Inflammatory macrophage (primary cell): Measurements from ENCODE around the gene GSPT1.
A peak's percentile ranks its signal among the peaks of the same experiment; 100 is the strongest.
"Not testable (repeated sequence)": the region's sequence is repeated elsewhere in the genome, so short reads cannot be mapped to it uniquely, and the experiment has no call there.

Experiments used
- DNase-seq, 2 donors: peaks; one replicate each; pipeline ENCODE4 v3.0.0-alpha.2; 2020 to 2022
- total RNA-seq, 18 experiments: gene quantifications; one replicate each; lab custom pipeline; 2026; ENCODE audit warnings: mixed read lengths in 6 of 18, inconsistent platforms in 2 of 18; lab: John Stamatoyannopoulos, UW

The GSPT1 gene
- total RNA-seq, result 97.2 to 186 (median 153) reads per million in 18 experiments

- peak; percentile 99 for DNase-seq
Observed at GRCh38 chr16:11915644-11916523, at the start of gene GSPT1. Gene GSPT1, minus strand, starts transcription at chr16:11915956. Its CDS starts 236 bp downstream, at chr16:11915720.

- no peak for DNase-seq
Observed at GRCh38 chr16:11964761-11965551, 49.2 kb upstream of the GSPT1 start, which contains the start of gene TNFRSF17. Gene TNFRSF17, plus strand, starts transcription at chr16:11965210. Its CDS starts 115 bp downstream, at chr16:11965325.

GRCh38 chr16:11963706-11964105 lies 48.0 kb upstream of the GSPT1 start:
- no peak for DNase-seq

- DNase-seq, result not testable (repeated sequence)
Observed at GRCh38 chr16:11962978-11963377, 47.2 kb upstream of the GSPT1 start.

- DNase-seq, result not testable (repeated sequence)
Observed at GRCh38 chr16:11962457-11962856, 46.7 kb upstream of the GSPT1 start.

GRCh38 chr16:11957591-11958395 lies 42.0 kb upstream of the GSPT1 start:
- no peak for DNase-seq

GRCh38 chr16:11956558-11956957 lies 40.8 kb upstream of the GSPT1 start:
- no peak for DNase-seq

GRCh38 chr16:11955713-11956123 lies 40.0 kb upstream of the GSPT1 start:
- no peak for DNase-seq

GRCh38 chr16:11953576-11953975 lies 37.8 kb upstream of the GSPT1 start:
- DNase-seq, result not testable (repeated sequence)

GRCh38 chr16:11950388-11950787 lies 34.6 kb upstream of the GSPT1 start:
- DNase-seq, result no peak

GRCh38 chr16:11949527-11949926 lies 33.8 kb upstream of the GSPT1 start:
- peak; percentile 53 to 60 for DNase-seq

GRCh38 chr16:11948819-11949218 lies 33.1 kb upstream of the GSPT1 start:
- no peak for DNase-seq

GRCh38 chr16:11946433-11946832 lies 30.7 kb upstream of the GSPT1 start:
- DNase-seq, result no peak

GRCh38 chr16:11941945-11942344 lies 26.2 kb upstream of the GSPT1 start, which contains the start of gene NPIPB2:
Gene NPIPB2, minus strand, starts transcription at chr16:11942045. Its CDS starts 0 bp downstream, at chr16:11942045.
- DNase-seq, result not testable (repeated sequence)

GRCh38 chr16:11927350-11927749 lies 11.6 kb upstream of the GSPT1 start:
- DNase-seq, result not testable (repeated sequence)

- not testable (repeated sequence) for DNase-seq
Observed at GRCh38 chr16:11924046-11924445, 8.3 kb upstream of the GSPT1 start.

- no peak for DNase-seq
Observed at GRCh38 chr16:11916524-11917285, 949 bp upstream of the GSPT1 start.

- peak; percentile 61 to 68 for DNase-seq
Observed at GRCh38 chr16:11915114-11915643, 577 bp downstream of the GSPT1 start.

- peak in 1 of 2 donors; percentile 9 for DNase-seq
Observed at GRCh38 chr16:11914210-11915113, 1.3 kb downstream of the GSPT1 start.
